Esophagus mucosa (tissue), 1 donor: Measurements from ENCODE around the gene NBL1. TPM values are rescaled to one million over a fixed set of nuclear protein-coding genes. Genes with fewer than 3 reads are reported as not detected.
"Not testable (repeated sequence)": the region's sequence is repeated elsewhere in the genome, so short reads cannot be mapped to it uniquely, and the experiment has no call there.

Experiments used
- ATAC-seq: fragments of 200-7000 bp; cut with Tn5 transposase; one replicate; pipeline ENCODE4 v1.9.1; 2020
- total RNA-seq: library from RNA; stranded (reverse); gene quantifications from one replicate; pipeline ENCODE4 v1.2.4, GENCODE V29; 2023
- donor health status: DM: yes; HTN: yes; CAD: no.

Gene NBL1
- total RNA-seq, 1 donor from 2014 or later, result 93.5 TPM

DNA sequence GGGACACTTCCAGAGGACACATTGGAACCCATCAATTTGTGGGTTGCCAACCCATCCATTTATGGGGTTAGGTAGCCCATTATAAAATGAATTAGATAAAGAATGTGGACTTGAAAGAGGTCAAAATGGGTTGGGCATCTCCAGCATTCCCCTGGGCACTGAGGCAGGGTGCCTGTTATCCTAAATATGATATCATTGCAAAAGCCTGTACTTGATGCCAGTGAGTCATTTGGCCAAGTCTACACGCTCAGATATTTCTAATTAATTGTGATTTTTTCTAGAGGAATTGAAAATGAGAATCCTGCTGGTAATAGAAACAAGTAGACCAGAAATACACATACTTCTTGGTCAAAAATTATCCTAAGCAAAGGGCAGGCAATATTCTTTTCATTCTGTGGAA lies 21.9 kb upstream of the NBL1 start:
- no peak for ATAC-seq

DNA sequence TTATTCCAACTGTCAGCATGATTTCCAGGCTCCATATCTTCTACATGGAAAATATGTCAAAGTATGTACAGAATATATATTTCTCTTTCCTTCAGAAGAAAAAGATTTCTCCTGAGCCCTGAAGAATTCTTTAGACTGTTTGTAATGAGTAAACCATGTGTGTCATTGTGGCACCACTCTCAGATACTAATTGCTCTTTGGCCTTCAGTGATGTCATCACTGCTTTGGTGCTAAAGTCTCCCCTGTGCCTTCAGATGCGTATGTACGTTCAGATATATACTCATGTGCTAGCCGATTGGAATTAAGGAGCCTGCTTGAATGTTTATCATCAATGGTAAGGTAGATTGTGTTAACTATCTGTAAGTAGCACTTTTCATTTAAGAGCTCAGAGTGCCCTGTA lies 20.6 kb upstream of the NBL1 start:
- ATAC-seq, result no peak

DNA sequence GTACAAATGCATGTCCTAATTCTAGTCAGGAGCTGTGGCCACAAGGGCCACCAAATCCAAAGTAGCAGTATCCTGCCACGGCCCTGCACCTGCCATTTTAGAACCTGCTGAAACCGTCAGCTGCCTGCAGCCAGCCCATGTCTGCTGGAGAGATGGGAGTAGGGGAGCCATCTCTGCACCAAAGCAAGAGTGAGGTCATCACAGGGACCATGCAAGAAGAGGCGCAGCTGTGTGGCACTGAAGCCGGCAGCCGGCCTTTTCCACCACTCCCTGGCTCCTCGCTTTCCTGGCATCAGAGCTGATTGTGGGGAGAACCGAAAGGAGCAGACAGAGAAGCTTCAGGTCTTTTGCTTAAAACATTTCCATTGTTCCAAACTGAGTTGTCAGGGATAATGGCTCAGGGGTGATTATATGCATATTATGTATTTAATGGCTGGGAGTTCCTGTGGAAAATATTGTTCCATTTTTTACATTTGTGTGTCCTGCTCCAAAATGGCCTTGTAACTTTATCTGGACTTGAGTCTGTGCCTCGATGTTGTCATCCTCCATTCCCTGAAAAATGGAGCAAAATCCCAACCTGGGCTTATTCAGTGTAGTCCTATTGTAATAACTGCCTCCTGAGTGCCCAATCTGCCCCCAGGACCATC lies 18.7 kb upstream of the NBL1 start:
- ATAC-seq, result peak; percentile 25

DNA sequence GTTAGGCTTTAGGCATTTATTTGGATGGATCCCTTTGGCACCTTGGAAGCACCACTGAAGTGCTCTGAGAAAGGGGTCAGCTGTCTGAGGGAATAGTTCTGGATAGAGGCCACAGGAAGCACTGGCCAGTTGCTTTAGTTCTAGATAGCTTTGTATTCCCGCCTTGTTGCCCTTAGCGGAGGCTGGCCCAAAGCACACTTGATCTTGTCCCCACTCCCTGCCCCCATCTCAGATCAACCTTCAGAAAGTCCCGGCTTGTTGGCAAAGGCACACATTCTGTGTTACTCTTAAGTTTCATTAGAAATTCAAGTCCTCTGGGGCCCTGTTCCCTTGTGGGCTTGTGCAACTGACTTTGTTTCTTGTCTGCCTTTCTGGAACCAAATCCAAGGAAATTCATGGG lies 15.2 kb upstream of the NBL1 start:
- ATAC-seq, result no peak

DNA sequence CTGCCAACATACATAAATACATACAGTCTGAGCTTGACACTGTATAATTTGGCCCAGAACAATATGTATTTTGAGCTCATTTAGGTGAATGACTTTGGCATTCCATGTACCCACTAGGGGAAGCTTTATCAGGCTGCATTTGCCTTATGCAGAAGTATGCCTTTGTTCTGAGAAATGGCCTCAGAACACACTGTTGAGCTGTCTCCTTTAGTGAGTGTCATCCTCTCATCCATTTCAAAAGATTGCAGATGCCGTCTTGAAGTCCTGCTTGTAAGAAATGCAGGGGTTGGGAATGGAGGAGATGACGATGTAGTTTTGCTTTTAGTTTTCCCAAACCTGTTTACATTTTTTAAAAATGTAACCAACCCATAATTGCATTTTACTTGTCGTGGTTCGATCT lies 14.8 kb upstream of the NBL1 start:
- no peak for ATAC-seq

DNA sequence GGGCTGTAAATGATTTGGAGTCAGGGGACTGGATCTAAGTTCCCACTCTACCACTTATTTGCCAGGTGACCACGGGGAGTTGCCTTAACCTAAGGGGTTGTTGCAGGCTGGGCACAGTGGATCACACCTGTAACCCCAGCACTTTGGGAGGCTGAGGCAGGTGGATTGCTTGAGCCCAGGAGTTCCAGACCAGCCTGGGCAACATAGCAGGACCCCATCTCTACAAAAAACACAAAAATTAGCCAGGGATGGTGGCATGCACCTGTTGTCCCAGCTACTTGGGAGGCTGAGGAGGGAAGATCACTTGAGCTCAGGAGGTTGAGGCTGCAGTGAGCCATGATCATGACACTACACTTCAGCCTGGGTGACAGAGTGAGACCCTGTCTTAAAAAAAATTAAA lies 13.9 kb upstream of the NBL1 start:
- ATAC-seq, result not testable (repeated sequence)

DNA sequence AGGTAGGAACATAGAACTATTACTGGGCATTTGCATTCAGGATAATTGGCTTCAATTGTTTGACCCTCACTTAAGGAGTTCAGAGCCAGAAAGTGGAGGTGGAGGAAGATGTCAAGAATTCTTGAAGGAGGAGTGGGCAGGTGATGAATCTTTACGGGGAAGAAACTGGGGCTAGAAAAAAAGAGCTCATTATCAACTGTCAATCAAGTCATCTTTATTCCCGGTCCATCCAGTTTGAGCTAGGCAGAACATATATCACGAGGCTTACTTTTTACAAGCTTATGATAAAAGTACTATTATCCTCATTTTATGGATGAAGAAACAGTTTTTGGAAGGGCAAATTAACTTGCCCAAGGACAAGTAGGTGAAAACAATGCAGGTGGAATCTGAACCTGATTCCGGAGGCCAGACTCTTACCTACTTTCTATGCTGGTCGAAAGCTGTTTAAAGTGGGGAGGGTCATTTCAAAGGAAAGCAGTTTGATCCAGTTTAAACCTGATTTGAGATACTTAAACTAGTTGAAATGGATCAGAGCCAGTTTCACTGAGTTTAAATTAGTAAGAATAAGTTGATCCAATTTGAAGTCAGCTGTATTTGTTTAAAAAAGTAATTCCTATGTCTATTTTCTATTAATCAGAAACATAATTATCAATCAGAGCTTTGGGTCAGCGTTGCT lies 13.3 kb upstream of the NBL1 start:
- ATAC-seq, result no peak

DNA sequence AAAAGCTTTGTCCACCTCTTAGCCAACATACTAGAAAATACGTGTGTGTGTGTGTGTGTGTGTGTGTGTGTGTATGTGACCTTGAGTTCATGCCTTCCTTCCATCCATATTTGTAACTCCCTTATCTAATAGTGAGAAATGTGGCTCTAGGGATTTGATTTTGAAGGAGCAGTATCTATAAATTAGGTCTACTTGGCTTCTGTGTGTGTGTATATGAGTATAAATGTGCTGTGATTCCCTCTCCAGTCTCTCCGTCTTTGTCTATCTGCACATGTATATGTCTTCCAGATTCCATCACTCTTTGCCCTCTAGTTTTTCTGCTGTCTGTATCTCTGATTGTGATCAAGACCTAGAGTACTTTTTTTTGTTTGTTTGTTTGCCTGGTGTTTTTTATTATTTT lies 11.9 kb upstream of the NBL1 start:
- ATAC-seq, result no peak

DNA sequence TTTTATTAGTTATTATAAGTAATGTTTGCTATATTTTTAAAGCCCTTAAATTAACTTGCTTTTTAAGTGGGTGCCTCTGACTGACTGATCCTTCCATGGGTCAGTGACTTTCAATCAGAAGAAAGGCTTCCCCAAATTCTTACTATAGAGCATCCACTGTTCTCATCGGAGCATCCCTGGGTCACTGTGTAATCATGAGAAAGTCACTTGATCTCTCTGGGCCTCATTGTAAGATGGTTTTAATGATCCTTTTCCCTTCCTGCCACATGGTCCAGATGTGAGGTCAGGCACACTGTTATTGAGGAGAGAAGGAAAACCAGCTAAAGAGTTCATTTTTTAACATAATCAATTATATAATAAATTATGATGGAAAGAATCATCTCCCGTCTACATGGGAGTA lies 11.0 kb upstream of the NBL1 start:
- no peak for ATAC-seq

DNA sequence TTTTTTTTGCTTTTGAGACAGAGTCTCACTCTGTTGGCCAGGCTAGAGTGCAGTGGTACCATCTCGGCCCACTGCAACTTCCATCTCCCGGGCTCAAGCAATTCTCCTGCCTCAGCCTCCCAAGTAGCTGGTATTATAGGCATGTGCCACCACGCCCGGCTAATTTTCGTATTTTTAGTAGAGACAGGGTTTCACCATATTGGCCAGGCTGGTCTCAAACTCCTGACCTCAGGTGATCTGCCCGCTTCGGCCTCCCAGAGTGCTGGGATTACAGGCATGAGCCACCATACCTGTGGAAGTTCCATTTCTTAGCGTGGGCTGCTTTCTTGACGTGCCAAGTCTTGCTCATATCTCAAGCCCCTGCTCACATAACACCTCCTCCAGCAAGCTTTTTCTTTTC lies 9.0 kb upstream of the NBL1 start:
- not testable (repeated sequence) for ATAC-seq

DNA sequence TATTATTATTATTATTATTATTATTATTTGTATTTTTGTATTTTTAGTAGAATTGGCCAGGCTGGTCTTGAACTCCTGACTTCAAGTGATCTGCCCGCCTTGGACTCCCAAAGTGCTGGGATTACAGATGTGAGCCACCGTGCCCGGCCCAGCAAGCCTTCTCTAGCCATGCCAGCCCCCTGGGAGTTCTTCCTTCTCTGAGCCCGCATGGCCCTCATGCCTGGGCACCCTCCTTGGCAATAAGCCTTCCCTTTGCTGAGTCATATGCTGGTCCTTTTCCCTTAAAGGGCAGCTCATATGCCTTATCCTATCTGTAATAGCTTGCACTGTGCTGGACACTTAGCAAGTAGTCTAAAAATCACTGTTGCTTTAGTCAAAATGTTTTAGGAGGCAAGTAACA lies 8.5 kb upstream of the NBL1 start:
- peak; percentile 46 for ATAC-seq

DNA sequence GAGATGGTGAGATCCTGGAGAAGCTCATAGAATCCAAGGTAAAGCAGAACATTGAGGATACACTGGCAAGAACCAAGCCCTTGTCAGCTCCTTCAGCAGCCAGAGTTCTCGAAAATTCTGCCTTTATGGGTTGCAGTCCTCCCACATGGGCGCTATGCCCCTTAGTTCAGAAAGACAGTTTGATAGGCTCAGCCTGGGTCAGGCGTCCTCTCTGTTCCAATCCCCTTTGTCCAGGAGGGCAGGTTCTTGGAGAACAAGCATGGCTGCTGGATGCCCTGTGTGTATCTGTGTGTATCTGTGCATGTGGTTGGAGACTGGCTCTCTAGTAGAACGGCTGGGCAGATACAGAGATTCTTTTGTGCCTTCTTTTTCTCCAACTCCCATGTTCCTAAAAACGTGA lies 8.0 kb upstream of the NBL1 start:
- ATAC-seq, result no peak

DNA sequence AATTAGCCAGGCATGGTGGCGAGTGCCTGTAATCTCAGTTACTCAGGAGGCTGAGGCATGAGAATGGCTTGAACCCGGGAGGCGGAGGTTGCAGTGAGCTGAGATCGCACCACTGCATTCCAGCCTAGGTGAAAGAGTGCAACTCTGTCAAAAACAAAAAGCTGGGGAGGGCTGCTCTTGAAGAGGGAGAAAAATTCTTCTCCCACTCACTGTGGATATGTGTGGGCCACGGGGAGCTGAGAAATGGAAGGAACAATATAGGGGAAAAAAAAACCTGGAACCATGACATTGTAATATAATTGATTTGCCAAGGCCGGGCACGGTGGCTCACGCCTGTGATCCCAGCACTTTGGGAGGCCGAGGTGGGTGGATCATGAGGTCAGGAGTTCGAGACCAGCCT lies 7.4 kb upstream of the NBL1 start:
- not testable (repeated sequence) for ATAC-seq

DNA sequence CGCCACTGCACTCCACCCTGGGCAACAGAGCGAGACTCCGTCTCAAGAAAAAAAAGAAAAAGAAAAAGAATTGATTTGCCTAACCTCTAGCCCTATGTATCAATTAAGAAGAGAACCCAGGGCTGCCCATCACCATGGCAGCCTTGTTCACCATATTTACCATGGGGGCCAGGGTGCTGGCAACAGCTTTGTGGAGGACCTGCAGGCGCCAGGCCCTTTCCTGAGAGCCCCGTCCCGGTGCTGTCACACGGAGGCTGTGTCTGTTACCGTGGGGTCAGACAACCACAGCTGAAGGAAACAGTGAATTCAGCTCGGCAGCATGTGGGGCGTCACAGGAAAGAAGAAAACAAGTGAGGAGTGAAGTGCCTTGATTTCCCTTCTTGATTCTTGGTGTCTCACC lies 6.5 kb upstream of the NBL1 start:
- ATAC-seq, result no peak

DNA sequence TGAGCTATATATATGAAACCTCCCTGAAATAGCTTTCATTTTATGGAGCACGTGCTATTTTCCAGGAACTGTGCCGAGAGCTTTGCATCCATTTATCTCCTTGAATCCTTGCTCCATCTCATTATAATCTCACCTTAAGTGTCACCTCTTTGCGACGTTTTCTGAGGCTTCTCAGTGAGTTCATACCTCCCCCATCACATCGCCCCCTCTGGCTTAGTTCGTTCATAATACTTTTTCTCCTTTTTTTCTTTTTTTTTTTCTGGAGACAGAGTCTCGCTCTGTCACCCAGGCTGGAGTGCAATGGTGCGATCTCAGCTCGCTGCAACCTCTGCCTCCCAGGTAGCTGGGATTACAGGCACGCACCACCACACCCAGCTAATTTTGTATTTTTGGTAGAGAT lies 4.9 kb upstream of the NBL1 start:
- not testable (repeated sequence) for ATAC-seq

DNA sequence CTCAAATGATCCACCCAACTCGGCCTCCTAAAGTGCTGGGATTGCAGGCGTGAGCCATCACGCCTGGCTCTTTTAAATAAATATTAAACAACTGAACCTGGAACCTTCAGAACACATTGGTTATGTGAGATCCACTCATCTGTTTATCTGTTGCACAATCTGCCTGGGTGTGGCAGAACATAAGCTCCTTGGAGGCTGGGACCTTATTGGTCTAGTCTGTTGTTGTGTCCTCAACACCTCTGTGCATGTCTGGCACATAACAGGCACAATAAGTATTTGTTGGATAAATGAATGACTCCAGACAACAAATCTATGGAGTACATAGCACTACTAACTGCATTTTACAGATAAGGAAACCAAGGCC lies 4.1 kb upstream of the NBL1 start:
- ATAC-seq, result peak; percentile 49

DNA sequence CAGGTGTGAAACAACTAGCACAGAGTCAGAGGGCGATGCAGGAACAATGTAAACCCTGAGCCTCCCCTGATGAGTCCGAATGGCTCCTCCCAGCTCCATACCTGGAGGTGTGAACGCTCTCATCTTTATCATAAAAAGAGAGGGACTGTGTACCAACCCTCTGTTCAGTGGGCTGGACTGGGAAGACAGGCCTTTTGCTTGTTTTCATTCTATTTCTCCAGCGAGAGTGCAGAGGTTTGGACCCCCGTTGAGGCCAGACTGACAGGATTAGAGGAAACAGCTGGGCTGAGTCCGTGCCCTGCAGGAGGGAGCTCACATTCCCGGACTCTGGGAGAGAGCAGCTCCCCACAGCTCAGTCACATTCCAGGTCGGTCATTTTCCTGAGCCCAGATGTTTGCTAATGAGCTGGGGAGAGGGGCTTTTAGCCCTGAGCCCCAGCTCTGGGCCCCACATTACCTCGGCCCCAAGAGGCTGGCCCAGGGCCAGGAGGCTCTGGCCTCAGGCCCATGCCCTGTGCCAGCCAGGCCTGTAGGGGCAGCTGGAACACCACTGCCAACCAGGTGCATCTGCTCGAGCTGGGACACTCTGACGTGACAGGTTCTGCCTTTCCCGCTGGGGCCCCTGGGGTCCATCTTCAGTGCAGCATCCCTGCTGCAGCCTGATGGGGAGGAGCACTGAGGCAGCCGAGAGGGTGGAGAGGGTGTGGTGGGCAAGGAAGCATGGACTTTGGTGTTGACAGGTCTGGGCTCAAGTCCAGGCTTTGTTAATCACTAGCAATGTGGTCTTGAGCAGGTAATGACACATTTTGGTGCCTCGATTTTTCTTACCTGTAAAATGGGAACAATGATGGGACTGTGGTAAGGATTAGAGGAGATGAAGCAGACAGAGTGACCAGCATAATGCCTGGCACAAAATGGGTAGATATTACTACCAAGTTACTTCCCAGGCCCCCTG lies 3.5 kb upstream of the NBL1 start:
- peak; percentile 53 for ATAC-seq

DNA sequence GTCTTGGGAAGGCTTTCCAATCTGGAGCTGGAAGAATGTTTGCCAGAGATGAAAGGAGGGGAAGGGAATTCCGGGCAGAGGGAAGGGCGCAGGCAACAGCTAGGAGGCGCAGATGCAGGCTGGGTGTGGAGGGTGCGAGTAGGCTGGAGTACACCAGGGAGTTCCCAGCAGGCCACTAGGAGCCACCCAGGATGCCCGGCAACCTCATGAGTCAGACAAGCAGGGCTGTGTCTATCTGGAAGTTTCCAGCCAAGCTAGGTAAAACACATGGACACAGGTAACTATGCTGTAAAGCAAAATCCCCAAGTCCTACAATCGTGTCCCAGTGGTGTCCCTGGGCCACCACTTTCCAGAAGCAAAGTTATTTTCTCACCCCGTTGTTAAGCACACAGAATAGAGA lies 990 bp upstream of the NBL1 start:
- ATAC-seq, result peak; percentile 73

DNA sequence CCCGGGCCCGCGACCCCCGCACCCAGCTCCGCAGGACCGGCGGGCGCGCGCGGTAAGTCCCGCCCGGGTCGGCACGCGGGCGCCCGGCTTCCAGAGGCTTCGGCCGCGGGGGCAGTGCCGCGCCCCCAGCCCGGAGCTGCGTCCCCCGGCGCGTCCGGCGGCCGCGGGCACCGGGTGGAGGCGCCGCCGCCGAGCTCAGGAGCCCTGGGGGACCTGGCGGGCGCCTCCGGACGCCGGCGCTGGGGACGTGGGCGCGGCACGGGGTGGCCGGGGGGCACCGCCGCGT lies 227 bp downstream of the NBL1 start:
- no peak for ATAC-seq

DNA sequence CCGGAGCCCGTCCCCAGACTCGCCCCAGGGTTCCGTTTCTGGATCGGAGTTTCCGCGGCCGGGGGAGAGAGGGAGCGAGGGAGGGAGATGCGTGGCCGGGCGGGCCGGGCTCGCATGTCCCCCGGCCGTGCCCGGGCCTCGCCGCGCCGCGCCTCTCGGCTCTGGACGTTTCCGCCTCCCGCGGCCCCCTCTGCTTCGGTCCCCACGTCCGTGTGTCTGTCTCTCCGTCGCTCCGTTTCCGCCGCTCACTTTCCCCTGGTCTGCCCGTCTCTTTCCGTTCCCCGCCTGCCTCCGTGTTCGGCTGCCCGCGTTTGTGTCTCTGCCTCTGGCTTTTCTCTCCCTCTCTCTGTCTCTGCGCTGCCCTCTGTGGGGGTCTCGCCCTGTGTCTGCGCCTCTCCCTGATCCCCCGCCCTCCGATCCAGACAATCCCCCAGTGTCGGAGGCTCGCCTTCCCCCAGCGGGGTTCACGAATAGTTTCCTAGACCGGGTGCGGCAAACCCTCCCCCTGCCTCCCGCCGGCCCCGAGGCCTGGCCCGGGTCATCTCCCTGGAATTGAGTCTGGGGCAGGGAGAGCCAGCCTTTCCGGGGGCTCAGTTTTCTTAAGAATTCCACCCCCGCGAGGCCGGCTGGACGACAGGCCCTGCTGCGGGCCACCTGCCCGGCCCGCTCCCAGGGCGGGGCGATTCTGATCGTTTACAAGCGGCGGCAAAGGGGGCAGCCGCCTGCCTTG lies 735 bp downstream of the NBL1 start:
- ATAC-seq, result no peak

DNA sequence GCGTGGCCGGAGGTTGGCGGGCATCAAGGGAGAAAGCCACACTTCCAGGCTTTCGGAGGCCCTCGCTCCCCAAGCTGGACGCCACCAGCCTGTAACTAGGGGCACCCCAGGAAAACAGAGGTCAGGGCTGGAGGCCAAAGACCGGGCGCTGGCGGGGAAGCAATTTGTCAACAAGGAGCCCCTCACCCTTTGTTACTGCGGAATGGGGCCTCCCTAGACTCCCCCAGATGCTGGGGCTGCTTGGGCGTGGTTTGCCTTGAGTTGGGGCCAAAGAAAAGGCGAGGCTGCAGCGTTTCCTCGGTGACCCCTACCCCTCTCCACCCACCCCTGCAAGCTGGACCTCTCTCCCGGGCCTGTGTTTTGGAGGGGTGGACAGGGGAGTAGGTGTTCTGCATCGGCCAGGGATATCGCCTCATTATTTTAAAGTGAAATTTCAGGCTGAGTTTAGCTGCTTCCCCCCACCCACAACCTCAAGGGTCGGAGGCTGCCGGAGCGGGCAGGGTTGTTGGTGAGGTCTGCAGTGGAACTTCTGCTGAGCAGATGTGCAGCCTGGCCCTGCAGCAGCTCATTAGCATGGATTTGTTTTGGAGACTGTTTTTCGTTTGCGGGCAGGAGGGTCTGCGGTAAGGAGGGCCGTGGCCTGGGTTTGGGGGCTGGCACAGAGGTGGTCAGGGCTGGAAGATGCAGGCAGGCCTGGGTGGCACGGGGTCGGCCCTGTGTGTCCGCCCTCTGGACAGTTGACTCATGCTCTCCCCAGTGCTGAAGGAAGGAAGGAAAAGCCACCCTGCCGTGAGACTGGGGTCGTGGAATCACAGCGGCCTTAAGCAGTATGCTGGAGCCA lies 1.5 kb downstream of the NBL1 start:
- ATAC-seq, result no peak
